NCI-H1436 treated with DMSO at 0.1 percent for 48 hours (cell line): ENCODE results near the gene POLR1C.
"Not testable (repeated sequence)": the region's sequence is repeated elsewhere in the genome, so short reads cannot be mapped to it uniquely, and the experiment has no call there.

Experiments
- DNase-seq: peaks from one replicate; lab custom pipeline; 2025; lab: John Stamatoyannopoulos, UW

The POLR1C gene

DNA sequence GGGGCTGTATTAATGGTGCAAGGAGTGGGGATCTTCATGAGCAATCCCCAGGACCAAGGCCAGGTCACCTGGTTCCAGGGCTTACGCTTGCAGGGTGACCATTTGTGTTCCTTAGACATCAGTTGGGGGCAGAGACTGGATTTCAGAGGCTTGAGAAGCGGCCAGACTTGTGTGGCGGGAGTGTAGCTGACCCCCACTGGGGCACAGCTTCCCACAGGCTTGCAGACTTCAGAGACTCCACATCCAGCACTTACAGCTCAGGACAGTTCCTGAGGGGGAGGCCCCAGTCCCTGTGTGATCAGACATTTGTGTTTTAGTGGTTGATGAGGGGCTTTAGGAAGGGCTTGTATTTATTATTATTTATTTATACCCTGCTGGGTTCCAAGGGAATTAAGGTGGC is 24.2 kb upstream of the POLR1C start:
- no peak for DNase-seq

DNA sequence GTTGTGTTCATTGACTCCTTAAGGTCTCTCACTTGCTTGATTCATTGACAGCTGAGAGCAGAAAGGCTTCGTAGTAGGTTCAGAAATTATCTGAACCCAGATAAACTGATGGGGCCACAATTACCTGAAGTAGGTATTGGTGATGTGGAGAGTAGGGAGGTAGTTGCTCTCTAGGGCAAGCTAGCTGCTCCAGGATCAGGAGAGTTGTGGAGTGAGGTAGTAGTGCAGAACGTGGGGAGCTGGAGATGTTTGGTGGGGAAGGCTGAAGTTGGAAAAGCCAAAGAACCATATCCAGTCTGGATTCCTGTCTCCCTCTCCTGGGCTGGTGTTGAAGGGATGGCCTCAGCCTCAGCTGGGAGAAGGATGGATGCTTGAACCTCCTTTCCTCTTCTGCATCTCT is 23.7 kb upstream of the POLR1C start:
- no peak for DNase-seq

DNA sequence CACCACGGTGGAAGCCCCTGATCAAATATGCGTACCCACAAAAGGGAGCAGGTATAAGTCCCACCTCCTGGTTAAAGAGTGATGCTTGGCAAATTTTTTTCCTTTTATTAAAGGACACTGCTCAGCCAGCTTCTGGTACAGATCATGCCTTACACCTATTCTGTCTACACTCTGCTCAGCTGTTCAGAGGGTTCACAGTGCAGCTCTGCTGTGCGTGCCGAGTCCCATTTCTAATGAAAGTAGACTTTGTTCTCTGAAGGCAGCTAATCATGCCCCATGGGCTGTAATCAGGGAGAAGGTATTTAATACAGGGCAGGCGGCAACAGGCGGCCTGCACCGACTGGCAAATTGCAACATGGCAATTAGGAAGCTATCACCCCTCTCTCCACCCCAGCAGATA is 23.1 kb upstream of the POLR1C start:
- DNase-seq = no peak

DNA sequence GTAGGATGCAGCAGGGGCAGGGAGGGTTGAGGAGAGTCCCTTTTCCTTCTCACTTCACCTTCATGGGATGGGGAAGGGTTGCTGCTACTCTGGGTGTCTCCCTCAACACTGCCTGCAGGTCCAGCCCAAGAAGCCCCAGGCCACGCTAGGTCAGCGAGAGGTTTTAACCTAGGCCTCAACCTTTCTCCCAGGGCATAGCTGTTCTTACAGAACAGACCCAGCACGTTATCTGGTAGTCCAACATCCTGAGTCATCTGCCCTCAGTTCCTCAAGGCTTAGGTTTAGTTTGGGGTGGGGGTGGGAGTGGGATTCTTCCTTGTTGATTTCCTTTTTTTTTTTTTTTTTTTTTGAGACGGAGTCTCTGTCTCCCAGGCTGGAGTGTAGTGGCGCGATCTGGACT is 22.6 kb upstream of the POLR1C start:
- no peak for DNase-seq

DNA sequence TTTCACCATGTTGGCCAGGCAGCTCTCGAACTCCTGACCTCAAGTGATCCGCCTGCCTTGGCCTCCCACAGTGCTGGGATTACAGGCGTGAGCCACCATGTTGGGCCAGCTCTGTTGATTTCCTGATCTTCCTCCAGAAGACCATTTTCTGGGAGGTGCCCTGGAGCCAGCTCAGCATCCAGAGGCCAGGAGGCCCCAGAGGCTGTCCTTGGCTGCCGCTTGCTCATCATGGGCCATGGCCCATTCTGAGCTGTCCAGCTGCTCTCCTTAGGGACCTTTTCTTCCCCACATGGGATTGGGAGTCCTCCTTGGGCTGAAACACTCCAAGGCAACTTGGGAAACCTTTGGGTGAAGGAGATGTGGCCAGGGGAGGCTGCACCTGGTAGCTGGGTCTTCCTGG is 22.1 kb upstream of the POLR1C start:
- no peak for DNase-seq

DNA sequence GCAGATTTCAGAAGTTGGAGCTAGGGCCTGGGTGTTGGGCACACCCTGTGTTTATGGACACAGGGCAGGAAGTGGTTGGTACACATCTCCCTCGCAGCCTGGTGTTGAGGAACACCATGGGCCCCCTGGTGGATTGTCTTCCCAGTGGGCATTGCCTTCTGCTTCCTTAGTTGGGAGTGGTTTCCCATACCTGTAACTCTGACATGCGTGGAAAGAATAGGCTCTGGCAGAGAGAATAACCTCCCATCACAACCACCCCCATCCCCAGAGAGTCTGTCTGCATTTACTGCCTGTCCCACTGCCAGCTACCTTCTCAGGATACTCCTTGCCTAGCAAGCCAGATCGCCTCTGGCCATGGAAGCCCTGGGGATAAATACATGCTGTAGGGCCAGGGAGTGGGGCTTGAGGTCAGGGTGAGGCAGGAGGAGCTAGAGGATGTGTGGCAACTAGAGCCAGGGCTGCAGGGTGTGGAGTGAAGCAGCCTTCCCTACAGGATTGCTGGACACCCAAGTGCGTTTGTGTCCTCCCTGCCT is 21.4 kb upstream of the POLR1C start:
- no peak for DNase-seq

DNA sequence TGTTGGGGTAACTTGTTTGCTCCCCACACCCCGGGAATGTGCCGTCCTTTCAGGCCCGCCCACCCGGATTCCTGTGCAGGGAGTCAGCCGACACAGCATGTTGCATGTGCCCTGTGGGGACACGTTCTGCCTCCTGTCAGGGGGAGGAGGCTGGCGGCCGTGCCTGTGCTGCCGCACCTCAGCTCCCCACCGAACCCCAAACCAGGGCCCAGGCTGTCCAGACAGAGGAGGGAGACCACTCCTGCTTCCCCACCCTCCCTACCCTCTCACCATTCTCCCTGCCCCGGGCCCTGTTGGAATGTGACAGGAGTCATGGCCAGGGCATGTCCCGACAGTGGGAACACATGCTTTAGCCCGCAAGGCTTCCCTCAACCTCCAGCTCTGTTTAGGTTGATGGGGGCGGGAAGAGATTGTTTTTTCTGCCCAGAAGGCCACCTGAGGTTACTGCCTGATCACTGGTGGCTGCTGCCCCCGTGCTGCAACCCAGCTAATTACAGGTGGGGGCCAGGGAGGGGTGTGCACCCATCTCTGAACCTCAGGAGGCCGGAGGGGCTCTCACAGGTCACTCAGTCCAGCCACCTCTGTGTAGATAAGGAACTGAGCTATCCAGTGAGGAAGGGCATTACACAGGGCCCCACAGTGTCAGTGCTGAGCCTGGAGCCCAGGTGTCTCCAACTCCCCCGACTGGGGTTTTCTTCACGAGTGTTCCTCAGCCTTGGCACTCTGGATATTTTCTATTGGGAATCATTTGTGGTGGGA is 20.3 kb upstream of the POLR1C start:
- no peak for DNase-seq

DNA sequence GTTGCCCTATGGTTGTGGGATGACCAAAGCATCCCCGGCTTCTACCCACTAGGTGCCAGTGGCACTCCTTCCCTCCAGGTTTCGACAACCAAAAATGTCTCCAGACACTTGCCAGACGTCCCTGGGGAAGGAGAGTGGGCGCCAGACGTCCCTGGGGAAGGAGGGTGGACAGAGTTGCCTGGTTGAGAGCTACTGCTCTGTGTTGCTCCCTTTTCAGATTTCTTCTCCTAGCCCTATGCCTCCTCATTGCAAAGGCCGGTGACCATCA is 19.8 kb upstream of the POLR1C start:
- no peak for DNase-seq

DNA sequence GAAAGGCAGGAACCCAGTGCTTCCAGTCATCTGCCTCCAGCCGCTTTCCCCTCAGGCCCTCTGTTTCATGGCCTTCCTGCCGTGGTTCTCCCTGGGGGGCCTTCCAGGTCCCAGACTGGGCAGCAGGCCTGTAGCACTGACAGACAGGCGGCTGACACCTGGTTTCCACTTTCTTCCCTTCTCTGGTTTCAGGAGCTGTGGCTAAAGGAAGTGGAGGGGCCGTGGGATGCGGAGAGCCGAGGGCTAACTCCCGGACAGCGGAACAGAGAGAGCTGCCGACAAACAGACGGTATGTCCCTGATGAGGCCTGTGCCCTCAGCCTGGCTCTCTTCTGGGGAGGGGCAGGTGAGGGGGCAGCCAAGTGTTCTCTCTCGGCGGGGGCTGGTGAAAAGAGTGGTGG is 19.2 kb upstream of the POLR1C start:
- DNase-seq = no peak

DNA sequence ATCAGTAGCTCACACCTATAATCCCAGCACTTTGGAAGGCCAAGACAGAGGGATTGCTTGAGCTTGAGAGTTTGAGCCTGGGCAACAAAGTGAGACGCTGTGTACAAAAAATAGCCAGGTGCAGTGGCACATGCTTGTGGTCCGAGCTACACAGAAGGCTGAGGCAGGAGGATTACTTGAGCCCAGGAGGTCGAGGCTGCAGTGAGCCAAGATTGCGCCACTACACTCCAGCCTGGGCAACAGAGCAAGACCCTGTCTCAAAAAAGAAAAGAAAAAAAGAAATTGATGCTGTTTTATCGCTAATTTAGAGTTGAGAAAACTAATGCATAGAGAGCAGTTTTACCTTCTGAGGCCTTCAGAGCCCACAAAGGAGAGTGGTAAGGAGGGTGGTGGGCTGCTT is 18.6 kb upstream of the POLR1C start:
- not testable (repeated sequence) for DNase-seq

DNA sequence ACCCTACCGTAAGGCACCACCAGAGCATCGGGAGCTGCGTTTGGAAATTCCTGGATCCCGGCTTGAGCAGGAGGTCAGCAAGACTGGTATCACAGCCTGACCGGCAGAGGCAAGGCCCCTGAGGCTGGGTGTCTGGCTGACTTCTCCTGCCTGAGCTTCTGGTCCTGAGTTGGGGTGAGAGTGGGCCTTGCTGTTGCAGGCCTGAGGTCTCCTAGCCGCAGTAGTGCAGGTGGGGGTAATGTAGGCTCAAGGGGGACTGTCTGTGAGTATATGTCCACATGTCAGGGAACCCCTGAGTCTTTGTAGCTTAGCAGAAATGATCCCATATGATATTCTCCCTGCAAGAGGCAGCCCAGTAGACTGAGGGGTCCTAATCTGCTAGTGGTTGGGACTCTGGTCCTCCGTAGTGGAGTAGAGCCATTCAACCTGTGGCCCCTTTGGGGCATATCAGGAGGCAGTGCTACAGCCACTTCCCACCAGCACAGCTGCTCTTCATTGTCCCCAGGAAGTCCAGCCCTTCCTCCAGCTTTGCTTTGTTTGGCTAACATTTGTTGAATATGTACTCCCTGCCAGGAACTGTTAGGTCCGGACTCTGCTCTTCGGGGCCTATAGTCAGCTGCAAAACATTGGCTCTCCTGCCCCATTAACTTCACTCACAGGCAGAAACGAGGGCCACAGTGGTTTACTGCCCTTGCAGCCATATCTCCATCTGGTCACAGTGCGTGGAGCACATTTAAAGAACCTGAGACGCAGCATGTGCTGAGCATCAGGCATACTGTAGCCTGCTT is 17.7 kb upstream of the POLR1C start:
- no peak for DNase-seq

DNA sequence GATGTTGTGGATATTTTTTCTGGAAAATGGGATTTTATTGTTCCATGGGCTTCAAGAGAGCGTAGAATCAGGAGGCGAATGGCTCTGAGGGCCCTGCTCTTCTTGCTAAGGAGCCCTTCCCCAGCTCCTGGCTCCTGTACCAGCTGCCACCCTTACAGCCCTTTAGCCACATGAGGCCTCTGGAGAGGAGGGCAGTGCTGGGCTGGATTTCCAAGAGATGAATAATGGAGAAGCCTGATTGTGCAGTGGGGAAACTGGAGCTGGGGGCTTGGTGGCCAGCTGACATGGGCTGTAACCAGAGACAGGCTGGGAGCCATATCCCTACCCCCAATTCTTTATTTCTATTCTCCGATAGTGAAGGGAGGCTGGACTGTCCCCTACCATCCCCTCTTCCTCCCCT is 16.0 kb upstream of the POLR1C start:
- DNase-seq = no peak

DNA sequence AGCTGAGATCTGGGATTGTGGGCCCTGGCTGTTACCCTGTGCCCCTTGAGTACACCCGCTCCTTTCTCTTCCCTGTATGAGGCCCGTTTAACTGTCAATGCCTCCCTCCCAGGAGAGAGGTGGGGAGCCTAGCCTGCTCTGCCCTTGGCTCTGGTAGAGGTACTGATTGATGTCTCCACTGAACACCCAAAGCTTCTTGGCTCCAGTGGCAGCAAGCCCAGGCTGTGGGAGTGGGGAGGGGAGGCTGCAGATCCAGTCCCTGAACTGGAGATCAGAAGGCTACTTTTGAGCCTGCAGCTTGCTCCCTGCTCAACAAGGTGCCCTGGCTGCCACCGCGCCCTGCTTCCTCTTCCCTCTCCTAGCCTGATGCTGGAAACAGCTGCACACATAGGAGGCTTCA is 14.2 kb upstream of the POLR1C start:
- DNase-seq = no peak

DNA sequence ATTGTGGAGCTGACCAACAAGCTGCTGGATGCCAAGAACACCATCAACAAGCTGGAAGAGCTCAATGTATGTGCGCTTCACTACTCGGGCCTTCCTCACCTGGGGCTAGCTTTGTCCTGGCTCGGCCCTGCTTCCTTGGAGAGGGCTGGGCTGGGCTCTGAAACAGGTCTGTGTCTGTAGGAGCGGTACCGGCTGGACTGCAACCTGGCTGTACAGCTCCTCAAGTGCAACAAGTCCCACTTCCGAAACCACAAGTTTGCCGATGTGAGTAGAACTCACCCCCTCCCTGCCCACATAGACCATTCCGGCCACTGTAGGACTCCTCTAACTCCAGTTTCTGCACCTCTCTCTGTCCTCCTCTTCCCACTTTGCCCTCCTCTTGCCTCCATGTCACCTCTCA is 13.4 kb upstream of the POLR1C start:
- no peak for DNase-seq

DNA sequence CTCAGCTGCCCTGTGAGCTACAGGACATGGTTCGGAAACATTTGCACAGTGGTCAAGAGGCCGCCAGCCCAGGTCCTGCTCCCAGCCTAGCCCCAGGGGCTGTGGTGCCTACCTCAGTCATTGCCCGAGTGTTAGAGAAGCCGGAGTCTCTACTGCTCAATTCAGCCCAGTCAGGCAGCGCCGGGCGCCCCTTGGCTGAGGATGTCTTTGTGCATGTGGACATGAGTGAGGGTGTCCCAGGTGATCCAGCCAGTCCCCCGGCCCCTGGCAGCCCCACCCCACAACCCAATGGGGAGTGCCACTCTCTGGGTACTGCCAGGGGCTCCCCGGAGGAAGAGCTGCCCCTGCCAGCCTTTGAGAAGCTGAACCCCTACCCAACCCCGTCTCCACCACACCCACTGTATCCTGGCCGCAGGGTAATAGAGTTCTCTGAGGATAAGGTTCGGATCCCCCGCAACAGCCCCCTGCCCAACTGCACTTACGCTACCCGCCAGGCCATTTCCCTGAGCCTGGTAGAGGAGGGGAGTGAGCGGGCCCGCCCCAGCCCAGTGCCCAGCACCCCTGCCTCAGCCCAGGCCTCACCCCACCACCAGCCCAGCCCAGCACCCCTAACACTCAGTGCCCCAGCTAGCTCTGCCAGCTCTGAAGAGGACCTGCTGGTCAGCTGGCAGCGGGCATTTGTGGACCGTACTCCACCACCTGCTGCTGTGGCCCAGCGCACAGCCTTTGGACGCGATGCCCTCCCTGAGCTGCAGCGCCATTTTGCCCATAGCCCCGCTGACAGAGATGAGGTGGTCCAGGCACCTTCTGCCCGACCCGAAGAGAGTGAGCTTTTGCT is 11.9 kb upstream of the POLR1C start:
- DNase-seq = no peak

DNA sequence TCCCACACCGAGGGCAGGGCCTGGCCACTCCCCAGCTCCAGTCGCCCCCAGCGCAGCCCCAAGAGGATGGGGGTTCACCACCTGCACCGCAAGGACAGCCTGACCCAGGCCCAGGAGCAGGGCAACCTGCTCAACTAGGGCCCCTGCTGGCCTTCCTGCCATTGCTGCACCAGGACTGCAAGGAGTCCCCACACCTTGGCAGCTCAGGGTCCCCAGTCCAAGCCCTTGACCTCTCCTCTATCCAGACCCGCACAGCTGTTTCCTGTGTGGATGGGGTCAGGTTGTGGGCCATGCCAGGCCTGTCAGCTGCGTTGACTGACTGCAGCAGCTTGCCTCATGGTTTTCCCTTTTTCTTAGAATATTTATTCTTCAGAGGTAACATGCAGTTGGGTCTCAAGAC is 11.2 kb upstream of the POLR1C start:
- DNase-seq = no peak

DNA sequence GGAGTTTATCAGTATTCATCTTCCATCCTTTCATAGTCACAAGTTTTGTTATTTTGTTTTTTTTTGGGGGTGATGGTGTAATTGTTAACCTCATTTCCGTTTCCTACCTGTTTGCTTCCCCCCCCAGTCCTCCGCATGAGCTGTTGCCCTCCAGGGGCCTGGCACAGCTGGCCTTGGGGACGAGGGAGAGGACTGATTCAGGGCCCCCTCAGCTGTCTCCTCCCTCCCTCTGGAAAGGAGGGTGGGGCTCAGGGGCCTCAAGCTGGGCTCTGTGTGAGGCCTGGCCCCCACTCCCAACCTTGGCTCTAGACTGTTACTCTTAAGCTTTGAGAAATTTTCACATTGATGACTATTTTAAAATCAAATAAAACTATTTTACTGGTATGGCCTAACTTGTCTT is 10.7 kb upstream of the POLR1C start:
- no peak for DNase-seq

DNA sequence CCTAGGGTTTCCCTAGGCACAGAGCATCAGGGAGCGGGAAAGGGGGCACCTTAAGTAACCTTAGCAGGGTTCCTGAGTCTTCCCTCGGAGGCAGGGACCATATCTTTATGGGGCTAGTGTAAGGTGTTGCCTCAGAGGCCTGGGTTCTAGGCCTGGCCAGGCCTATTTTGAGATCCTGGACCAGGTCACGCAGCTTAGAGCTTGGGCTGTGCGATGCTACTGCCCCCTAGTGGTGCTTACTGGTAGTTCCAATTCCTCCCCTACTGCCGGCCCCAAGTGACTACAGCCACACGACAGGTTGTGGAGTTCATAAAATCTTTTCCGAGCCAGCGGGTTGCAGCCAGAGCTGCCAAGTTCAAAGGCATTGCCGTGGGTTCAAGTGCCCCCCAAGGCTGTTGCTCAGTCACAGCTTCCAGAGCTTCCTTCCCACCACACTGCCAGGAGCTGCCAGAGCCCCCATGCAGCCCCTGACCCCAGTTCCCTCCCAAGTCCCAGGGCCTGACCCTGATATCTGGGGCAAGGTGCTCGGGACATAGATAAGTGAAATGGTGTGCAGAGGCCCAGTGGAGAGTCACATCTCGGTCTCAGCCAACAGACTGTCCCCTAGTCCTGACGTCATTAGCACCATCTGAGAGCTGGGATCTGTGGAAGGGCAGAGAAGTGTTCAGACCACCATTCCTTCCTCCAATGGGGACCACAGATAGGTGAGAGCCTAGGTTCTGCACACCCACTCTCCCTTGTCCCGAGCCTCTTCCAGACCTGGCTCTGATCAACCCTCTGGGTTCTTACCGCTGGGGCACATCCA is 10.0 kb upstream of the POLR1C start:
- DNase-seq = no peak

DNA sequence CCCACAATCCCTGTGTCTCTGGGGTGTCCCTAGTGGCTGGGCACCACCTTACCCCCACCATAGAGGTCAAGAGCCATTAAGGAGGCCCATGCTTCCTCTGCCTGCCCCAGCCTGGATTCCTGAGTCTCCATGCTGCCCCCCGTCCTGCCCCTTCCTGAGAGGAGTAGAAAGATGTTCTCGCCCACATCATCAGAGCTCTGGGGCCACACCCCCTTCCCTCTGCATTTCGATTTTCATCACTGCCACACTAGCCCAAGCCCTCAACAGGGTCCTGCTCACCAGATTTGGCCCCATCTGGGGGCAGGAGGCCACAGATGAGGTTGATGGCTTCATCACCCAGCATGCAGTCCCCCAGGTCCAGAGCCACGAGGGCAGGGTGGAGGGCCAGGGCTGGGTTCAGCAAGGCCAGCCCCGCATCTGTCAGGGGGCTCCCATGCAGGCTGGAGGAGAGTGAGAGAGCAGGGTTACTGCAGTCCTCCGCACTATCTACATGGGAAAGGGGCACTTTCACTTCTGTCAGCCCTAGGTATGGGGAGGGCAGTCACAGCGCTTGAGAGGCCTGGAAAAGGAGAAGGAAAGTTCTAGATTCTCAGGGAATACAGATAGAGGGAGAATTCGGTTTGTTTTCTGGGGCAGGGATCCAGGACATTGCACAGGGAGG is 8.3 kb upstream of the POLR1C start:
- DNase-seq = no peak

DNA sequence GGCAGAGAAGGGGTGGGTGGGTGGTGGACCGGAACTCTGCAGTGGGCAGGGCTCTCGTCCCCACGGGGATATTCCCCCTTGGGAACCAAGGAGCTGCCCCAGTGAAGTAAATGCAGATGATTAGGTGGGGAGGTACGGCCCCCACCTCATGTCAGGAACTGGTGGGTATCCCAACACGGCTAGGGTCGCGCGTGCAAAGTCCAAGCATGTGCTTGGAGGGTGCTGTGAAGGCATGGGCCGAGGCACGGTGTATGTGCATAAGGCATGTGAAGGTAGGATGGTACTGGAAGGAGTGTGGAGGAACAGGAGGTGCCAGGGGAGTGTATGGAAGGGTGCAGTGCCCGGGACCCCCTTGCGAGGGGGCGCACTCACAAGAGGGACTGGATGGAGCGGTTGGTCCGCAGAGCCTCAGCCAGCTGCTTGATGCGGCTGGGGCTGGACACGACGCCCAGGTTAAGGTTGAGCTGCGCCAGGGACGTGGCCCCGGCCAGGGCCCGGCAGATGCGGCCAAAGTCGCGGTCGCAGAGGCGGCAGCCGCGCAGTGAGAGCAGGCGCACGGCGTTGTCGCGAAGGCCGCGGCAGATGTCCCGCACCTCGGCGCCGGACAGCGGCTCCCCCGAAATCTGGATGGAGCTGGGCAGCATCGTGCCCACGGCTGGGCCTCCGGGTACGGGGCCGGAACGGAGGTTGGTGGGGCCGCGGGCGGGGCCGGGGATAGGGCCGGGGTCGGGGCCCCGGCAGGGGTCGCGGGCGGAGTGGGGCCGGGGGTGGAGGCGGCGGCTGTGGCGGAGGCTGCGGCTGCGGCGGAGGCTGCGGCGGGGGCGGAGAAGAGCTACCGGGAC is 7.5 kb upstream of the POLR1C start:
- no peak for DNase-seq
